SJSA1 (cell line): ENCODE measurements around the gene SRRM3. TPM values are rescaled to one million over a fixed set of nuclear protein-coding genes. Genes with fewer than 3 reads are reported as not detected.
"Not testable (repeated sequence)": the region's sequence is repeated elsewhere in the genome, so short reads cannot be mapped to it uniquely, and the experiment has no call there.

Experiments
- DNase-seq, 2 experiments: peaks; one replicate each; pipeline ENCODE4 v3.0.0-alpha.2; 2015 to 2020; ENCODE audit warnings: low spot score in 2 of 2, low read depth in 1 of 2
- H3K27ac ChIP-seq: fragments of 250-450 bp; sonication (Bioruptor Pico); 2 replicates; pipeline ENCODE4 v1.5.1; 2020; ENCODE audit warnings: mild to moderate bottlenecking, moderate library complexity
- H3K27me3 ChIP-seq: fragments of 250-450 bp; sonication (Bioruptor Pico); replicated peaks from 2 replicates; pipeline ENCODE4 v1.5.1; 2020; ENCODE audit warnings: mild to moderate bottlenecking, moderate library complexity
- H3K36me3 ChIP-seq: fragments of 250-450 bp; sonication (Bioruptor Pico); 2 replicates; pipeline ENCODE4 v1.5.1; 2020; ENCODE audit warnings: mild to moderate bottlenecking
- H3K4me1 ChIP-seq: fragments of 250-450 bp; sonication (Bioruptor Pico); replicated peaks from 2 replicates; pipeline ENCODE4 v1.6.1; 2021; ENCODE audit warnings: mild to moderate bottlenecking
- H3K4me3 ChIP-seq: fragments of 250-450 bp; sonication (Bioruptor Pico); 2 replicates; pipeline ENCODE4 v1.5.1; 2020; ENCODE audit warnings: mild to moderate bottlenecking
- H3K9me3 ChIP-seq: fragments of 250-450 bp; sonication (Bioruptor Pico); replicated peaks from 2 replicates; pipeline ENCODE4 v1.5.1; 2020; ENCODE audit warnings: mild to moderate bottlenecking
- total RNA-seq: library from RNA; depleted of rRNA; stranded (reverse); fragments of >200 nt; shearing (Covaris generic); gene quantifications from 2 replicates; pipeline ENCODE4 v1.2.3, GENCODE V29; 2014

Gene SRRM3
- total RNA-seq, 1 experiment from 2014 or later, result 0.24 TPM

GRCh38 chr7:76226878-76227423 is 25.3 kb downstream of the SRRM3 start:
- DNase-seq, H3K9me3 ChIP-seq, H3K4me1 ChIP-seq, H3K4me3 ChIP-seq, H3K27ac ChIP-seq, H3K36me3 ChIP-seq: not testable (repeated sequence)
- H3K27me3 ChIP-seq, result peaks cover 18% of the 10 kb centered on the region

GRCh38 chr7:76230214-76230613 is 28.5 kb downstream of the SRRM3 start:
- no peaks in the 10 kb centered on the region for H3K36me3 ChIP-seq
- no peak overlapping the region for H3K27ac ChIP-seq
- DNase-seq, result no peak
- peaks cover 9% of the 10 kb centered on the region for H3K4me1 ChIP-seq
- H3K27me3 ChIP-seq, result peaks cover 24% of the 10 kb centered on the region
- no peak overlapping the region for H3K4me3 ChIP-seq
- no peaks in the 10 kb centered on the region for H3K9me3 ChIP-seq

- no peaks in the 10 kb centered on the region for H3K9me3 ChIP-seq
- no peak overlapping the region for H3K27ac ChIP-seq
- no peaks in the 10 kb centered on the region for H3K36me3 ChIP-seq
- no peak overlapping the region for H3K4me3 ChIP-seq
- H3K4me1 ChIP-seq, result peaks cover 9% of the 10 kb centered on the region
- peaks cover 24% of the 10 kb centered on the region for H3K27me3 ChIP-seq
- no peak for DNase-seq
Measured at GRCh38 chr7:76231071-76231470, 29.4 kb downstream of the SRRM3 start.

- H3K4me3 ChIP-seq, result no peak overlapping the region
- no peaks in the 10 kb centered on the region for H3K36me3 ChIP-seq
- H3K9me3 ChIP-seq, result no peaks in the 10 kb centered on the region
- H3K27ac ChIP-seq, result no peak overlapping the region
- no peak for DNase-seq
- H3K4me1 ChIP-seq, result peaks cover 9% of the 10 kb centered on the region
- H3K27me3 ChIP-seq, result peaks cover 24% of the 10 kb centered on the region
Measured at GRCh38 chr7:76231583-76231982, 29.9 kb downstream of the SRRM3 start.

- Histone ChIP-seq H3K9me3 (no peaks in the 10 kb centered on the region), H3K4me3 (no peak overlapping the region), H3K4me1 (peaks cover 9% of the 10 kb centered on the region), H3K27me3 (peaks cover 24% of the 10 kb centered on the region), H3K36me3 (no peaks in the 10 kb centered on the region), H3K27ac (no peak overlapping the region)
- no peak for DNase-seq
Measured at GRCh38 chr7:76232698-76233097, 31.0 kb downstream of the SRRM3 start.

DNA sequence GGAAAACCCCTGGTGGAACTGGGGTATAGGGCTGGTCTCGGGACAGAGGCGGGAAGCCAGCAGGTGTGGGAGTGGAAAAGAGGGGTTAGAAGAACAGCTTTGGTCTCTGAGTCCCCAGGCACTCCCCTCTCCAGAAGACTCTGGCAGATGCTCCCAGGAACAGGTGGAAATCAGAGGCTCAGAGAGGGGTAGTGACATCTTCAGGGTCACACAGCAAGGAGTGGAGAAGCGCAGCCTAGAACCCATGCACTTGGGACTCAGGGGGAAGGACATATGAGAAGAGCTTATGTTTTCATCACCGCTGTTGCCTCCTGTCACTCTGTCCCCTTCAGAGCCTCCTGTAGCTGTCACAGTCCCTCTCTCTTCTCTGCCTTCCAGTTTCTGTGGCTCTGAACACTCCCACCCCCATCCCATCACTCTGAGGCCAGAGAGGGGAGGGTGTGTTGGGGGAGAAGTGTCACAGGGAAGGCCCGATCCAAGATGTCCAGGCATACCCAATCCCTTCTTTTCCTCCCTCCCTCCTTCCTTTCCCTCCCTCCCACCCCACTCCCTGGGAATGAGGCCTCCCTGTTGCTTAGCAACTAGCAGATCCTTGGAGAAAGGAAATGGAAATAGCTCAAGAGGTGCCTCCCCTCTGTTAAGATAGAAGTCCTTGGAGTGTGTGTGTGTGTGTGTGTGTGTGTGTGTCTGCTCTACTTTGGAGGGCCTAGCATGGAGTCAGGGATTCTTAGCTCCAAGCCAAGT is 32.0 kb downstream of the SRRM3 start:
- Histone ChIP-seq H3K4me3 (no peak overlapping the region), H3K9me3 (no peaks in the 10 kb centered on the region), H3K4me1 (peaks cover 9% of the 10 kb centered on the region), H3K27ac (no peak overlapping the region), H3K27me3 (peaks cover 20% of the 10 kb centered on the region), H3K36me3 (no peaks in the 10 kb centered on the region)
- DNase-seq, result no peak

DNA sequence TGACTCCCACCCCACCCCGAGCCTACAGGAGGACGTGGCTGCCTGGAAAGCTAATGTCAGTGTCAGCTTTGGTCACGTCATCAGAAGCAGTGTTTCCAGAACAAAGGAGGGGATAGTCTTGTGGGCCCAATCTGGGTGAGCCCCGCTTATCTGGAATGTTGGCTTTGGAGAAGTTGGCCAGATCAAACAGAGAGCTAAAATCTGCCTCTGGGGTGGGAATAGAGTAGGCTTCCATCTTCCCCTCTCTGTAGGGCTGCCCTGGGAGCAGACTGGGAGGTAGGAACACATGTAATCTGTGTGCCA is 32.5 kb downstream of the SRRM3 start:
- peaks cover 19% of the 10 kb centered on the region for H3K27me3 ChIP-seq

DNA sequence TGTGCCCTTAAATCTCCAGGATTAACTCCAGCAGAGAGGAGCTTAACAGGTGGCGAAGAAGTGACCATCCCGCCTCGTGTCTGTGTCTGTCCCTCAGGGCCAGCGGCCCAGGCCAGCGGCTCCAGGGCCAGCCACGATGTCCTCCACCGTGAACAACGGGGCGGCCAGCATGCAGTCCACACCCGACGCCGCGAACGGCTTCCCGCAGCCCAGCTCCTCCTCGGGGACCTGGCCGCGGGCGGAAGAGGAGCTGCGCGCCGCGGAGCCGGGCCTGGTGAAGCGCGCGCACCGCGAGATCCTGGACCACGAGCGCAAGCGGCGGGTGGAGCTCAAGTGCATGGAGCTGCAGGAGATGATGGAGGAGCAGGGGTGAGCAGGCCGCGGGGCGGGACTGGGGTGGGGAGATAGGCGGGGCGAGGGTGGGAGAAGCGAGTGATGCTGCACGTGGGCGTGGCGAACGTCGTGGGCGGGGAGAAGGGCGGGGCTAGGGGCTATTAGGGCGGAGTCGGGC is 33.3 kb downstream of the SRRM3 start:
- Histone ChIP-seq H3K27me3 (peaks cover 11% of the 10 kb centered on the region), H3K36me3 (no peaks in the 10 kb centered on the region), H3K4me3 (no peak overlapping the region), H3K4me1 (peaks cover 9% of the 10 kb centered on the region), H3K9me3 (no peaks in the 10 kb centered on the region), H3K27ac (no peak overlapping the region)
- peak; percentile 21 to 86 for DNase-seq

More for the DNA sequence above, 32.5 kb downstream of the SRRM3 start:
- no peak for DNase-seq
- no peaks in the 10 kb centered on the region for H3K9me3 ChIP-seq
- H3K4me1 ChIP-seq, result peaks cover 9% of the 10 kb centered on the region
- H3K4me3 ChIP-seq, result no peak overlapping the region
- H3K27ac ChIP-seq, result no peak overlapping the region
- no peaks in the 10 kb centered on the region for H3K36me3 ChIP-seq

- Histone ChIP-seq H3K4me3 (no peak overlapping the region), H3K4me1 (peaks cover 9% of the 10 kb centered on the region), H3K27me3 (peaks cover 7% of the 10 kb centered on the region), H3K36me3 (no peaks in the 10 kb centered on the region), H3K27ac (no peak overlapping the region), H3K9me3 (no peaks in the 10 kb centered on the region)
- no peak for DNase-seq
Measured at GRCh38 chr7:76236224-76236623, 34.5 kb downstream of the SRRM3 start.

DNA sequence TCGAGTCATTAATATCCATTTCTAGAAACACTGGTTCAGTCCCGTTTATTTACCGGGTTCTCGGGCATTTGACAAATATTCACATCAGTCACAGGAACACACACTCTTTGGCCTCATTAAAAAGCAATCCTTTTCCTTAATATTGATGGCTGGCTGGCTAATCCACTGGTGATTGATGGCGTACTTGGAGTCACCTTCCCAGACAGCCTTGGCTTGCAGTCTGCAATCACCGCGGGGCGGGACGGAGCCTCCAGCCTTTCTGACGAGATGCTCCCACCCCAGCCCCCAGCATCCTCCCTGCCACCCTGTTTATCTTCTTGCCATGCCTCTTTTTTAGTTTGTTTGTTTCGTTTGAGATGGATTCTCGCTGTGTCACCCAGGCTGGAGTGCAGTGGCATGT is 36.6 kb downstream of the SRRM3 start:
- no peak overlapping the region for H3K4me3 ChIP-seq
- no peak for DNase-seq
- H3K27me3 ChIP-seq, result peaks cover 4% of the 10 kb centered on the region
- no peaks in the 10 kb centered on the region for H3K9me3 ChIP-seq
- H3K27ac ChIP-seq, result no peak overlapping the region
- H3K36me3 ChIP-seq, result no peaks in the 10 kb centered on the region
- H3K4me1 ChIP-seq, result peaks cover 4% of the 10 kb centered on the region

DNA sequence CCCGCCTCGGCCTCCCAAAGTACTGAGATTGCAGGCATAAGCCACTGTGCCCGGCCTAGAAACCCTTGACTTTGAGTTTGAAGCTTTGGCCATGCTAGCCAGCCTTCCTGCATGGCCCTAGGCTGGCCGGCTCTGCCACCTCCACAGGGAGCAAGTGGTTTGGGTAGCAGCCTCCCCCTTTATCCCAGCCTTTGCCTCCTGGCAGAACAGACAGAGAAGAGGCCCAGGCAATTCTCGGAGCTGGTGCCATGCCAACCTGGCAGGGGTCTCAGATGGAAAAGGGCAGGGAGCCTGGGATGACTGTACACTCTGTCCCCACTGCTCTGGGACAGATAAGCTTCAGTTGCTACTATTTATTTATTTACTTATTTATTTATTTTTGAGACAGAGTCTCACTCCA is 39.4 kb downstream of the SRRM3 start:
- Histone ChIP-seq H3K27ac (no peak overlapping the region), H3K4me1 (no peaks in the 10 kb centered on the region), H3K4me3 (no peak overlapping the region), H3K27me3 (peaks cover 4% of the 10 kb centered on the region), H3K36me3 (no peaks in the 10 kb centered on the region), H3K9me3 (no peaks in the 10 kb centered on the region)
- DNase-seq, result no peak

DNA sequence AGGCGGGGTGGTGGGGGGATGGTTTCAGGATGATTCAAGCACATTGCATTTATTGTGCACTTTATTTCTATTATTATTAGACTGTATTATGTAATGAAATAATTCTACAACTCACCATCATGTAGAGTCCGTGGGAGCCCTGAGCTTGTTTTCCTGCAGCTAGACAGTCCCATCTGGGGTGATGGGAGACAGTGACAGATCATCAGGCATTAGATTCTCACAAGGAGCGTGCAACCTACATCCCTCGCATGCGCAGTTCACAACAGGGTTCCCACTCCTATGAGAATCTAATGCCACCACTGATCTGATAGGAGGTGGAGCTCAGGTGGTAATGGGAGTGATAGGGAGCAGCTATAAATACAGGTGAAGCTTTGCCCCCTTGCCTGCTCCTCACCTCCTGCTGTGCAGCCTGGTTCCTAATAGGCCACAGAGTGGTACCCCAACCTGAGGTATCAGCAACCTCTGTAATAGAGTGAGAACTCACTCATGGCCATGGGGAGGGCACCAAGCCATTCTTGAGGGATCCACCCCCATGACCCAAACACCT is 40.9 kb downstream of the SRRM3 start:
- H3K9me3 ChIP-seq, H3K36me3 ChIP-seq, H3K4me1 ChIP-seq, H3K27ac ChIP-seq, DNase-seq, H3K4me3 ChIP-seq, H3K27me3 ChIP-seq: not testable (repeated sequence)

- no peaks in the 10 kb centered on the region for H3K36me3 ChIP-seq
- peaks cover 4% of the 10 kb centered on the region for H3K27me3 ChIP-seq
- H3K27ac ChIP-seq, result no peak overlapping the region
Measured at GRCh38 chr7:76244781-76245391, 43.2 kb downstream of the SRRM3 start.

GRCh38 chr7:76246804-76247389 is 45.2 kb downstream of the SRRM3 start:
- no peaks in the 10 kb centered on the region for H3K36me3 ChIP-seq
- no peak for DNase-seq
- H3K27me3 ChIP-seq, result peaks cover 4% of the 10 kb centered on the region
- H3K9me3 ChIP-seq, result no peaks in the 10 kb centered on the region
- no peaks in the 10 kb centered on the region for H3K4me1 ChIP-seq
- H3K4me3 ChIP-seq, result no peak overlapping the region
- no peak overlapping the region for H3K27ac ChIP-seq

More at GRCh38 chr7:76244781-76245391, 43.2 kb downstream of the SRRM3 start:
- no peak for DNase-seq
- Histone ChIP-seq H3K4me3 (no peak overlapping the region), H3K4me1 (no peaks in the 10 kb centered on the region), H3K9me3 (no peaks in the 10 kb centered on the region)
